HFF-Myc (cell line): Measurements from ENCODE around the gene RHBDD3.

Experiments used
- DNase-seq: peaks from one replicate; pipeline ENCODE4 v3.0.0-alpha.2; 2011; ENCODE audit warnings: low read depth; ENCODE audit errors: extremely low read depth
- H3K4me3 ChIP-seq: replicated peaks from 2 replicates; pipeline ENCODE4 v1.5.1; 2011; ENCODE audit warnings: low read depth, mild to moderate bottlenecking, control low read depth, low read length
- CTCF ChIP-seq: IDR thresholded peaks from 2 replicates; pipeline ENCODE4 v1.5.1; 2012; ENCODE audit warnings: mild to moderate bottlenecking, low read depth, low read length, control low read depth; ENCODE audit errors: missing control alignments

Gene RHBDD3

DNA sequence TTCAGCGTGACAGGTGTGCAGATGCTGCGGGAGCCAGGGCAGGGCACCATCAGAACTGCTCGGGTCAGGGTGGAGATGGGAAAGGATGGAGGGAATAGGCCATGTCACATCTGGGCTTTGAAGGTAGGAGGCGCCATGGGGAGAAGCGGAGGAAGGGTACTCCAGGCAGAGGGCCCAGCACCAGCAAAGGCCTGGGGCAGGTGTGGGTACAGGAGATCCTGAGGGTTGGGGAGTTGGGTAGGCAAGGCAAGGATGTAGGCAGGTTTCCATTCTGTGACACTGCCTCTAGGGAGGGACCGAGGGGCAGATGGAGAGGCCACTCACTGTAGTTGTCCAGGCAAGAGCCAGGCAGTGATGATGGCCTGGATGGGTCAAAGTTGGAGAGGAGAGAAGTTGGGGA lies 53.5 kb downstream of the RHBDD3 start:
- no peak for DNase-seq
- TF ChIP-seq CTCF: no peak
- H3K4me3 ChIP-seq: no peak overlapping the region

GRCh38 chr22:29213493-29213892 lies 54.3 kb downstream of the RHBDD3 start:
- TF ChIP-seq CTCF: no peak
- DNase-seq: no peak
- no peak overlapping the region for H3K4me3 ChIP-seq

DNA sequence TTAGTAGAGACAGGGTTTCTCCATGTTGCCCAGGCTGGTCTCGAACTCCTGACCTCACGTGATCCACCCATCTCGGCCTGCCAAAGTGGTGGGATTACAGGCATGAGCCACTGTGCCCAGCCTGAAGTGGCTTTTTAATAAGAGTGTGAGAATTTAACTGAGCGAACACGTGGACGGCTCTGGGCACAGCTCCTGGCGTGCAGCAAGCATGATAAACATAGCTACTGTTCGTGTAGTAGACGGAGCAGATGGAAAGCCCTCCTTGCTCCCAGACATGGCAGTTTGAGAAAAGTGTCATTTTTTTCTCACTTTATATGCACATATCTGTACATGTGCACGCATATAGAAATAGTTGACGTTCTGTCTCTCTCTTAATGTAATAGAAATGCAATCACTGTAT lies 55.0 kb downstream of the RHBDD3 start:
- no peak for TF ChIP-seq CTCF
- DNase-seq: no peak
- H3K4me3 ChIP-seq: no peak overlapping the region

GRCh38 chr22:29211466-29211865 lies 56.3 kb downstream of the RHBDD3 start:
- no peak overlapping the region for H3K4me3 ChIP-seq
- TF ChIP-seq CTCF: no peak
- no peak for DNase-seq

DNA sequence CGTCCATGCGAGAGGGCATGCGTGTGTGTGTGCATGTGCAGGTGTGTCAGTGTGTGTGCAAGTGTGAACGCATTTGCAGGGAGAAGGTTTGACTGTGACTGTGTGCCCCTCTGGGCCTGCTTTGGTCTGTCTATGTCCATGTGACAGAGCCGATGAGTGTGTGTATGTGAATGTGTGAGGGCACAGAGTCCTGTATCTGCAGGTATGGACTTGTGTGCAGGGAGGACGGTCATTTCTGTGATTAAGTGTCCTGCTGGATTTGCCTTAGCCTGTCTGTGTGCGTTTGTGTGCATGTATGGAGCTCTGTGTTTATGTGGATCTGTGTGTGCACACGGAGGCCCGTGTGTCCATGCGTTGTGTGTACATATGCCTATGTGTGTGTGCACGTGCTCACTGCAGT lies 56.7 kb downstream of the RHBDD3 start:
- no peak for DNase-seq
- no peak overlapping the region for H3K4me3 ChIP-seq
- TF ChIP-seq CTCF: no peak
